ENCODE data around the gene IGF2BP1. TPM values are rescaled to one million over a fixed set of nuclear protein-coding genes. Genes with fewer than 3 reads are reported as not detected.

IGF2BP1 gene
- total and polyA plus RNA-seq, 3 donors from 2014 or later, result 10.4 to 19.9 (median 19.3) TPM

DNA sequence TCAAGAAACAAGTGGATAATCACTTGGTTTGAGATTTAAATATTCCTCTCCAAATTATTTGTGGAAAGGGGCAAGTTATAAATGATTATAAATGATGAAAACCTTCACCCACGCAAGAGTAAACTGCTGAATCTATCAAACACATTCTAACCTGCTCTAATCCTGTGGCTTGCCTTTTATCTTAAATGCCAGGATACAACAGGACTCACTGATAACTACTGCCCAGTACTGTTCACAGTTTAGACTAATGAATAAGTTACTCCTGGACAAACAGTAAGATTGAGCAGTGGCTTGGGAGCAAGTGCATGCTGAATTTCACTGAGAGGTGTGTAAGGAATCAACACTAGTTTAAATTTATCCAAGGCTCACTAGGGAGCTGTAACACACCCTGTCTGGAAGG lies 31.1 kb downstream of the IGF2BP1 start:
- Histone ChIP-seq H3K27ac (no peak overlapping the region), H3K4me1 (no peaks in the 10 kb centered on the region), H3K36me3 (ENCODE audit: low read depth, missing control alignments) (no peaks in the 10 kb centered on the region), H3K4me3 (no peak overlapping the region), H3K27me3 (no peaks in the 10 kb centered on the region), H3K9me3 (no peaks in the 10 kb centered on the region)
- TF ChIP-seq POLR2A (IDR thresholded peaks at IDR 0.05) (no peak), CTCF (IDR thresholded peaks at IDR 0.05) (no peak)
- intact Hi-C loops (cut with DNase I; ENCODE audit: low total_unique reads), result no loop called here
- WGBS, 2 donors, result 86 to 89% methylated on average over 1 of the region's 1 CpG
- DNase-seq, result no peak

GRCh38 chr17:49029801-49030200 lies 32.6 kb downstream of the IGF2BP1 start:
- DNase-seq, result no peak
- 79 to 82% methylated on average over 3 of the region's 3 CpGs for WGBS, 2 donors
- no peaks in the 10 kb centered on the region for H3K36me3 ChIP-seq (ENCODE audit: low read depth, missing control alignments)
- no peaks in the 10 kb centered on the region for H3K4me1 ChIP-seq
- no peaks in the 10 kb centered on the region for H3K9me3 ChIP-seq
- intact Hi-C loops (cut with DNase I; ENCODE audit: low total_unique reads), result no loop called here
- H3K4me3 ChIP-seq, result no peak overlapping the region
- H3K27ac ChIP-seq, result no peak overlapping the region
- TF ChIP-seq POLR2A (IDR thresholded peaks at IDR 0.05) (no peak), CTCF (IDR thresholded peaks at IDR 0.05) (no peak)
- H3K27me3 ChIP-seq, result no peaks in the 10 kb centered on the region

DNA sequence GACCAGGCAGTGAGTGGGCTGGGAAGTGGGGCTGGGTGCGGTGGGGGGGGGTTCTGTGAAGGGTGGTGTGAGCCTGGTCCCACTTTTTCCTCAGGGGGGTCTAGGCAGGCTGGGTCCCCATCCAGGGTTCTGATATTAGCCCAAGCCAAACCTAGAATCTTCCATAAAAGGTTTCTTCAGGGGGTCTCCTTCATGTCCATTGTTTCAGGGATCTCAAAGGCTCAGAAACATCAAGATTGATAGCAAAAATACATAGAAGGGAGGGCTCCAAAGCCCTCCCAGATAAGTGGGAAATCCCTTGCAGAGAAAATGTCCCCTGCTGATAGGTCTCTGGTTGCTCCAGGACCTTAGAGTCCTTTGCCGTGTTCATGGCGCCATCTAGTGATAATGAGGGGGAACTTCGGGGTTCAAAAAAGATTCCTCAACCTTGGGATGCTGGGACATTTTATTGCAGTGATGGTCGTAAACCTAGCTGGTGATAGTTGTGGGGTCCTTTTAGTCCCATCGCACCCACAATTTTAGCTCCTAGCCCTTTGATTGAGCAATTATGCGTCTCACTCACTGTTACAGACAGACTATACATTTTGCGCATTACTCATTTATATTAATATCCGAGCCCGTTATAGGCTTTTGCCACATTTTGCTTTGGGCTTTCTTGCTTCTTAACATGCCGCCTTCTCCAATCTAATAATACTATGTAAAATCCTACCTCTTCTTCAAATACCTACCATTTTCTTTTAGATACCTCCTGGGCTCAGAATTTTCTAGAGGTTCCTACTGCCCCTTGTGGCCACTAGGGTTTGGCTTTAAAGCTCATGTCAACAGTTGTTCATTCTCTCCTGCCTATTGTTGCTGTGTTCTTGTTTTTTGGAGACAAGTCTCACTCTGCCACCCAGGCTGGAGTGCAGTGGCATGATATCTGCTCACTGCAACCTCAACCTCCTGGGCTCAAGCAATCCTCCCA lies 35.1 kb downstream of the IGF2BP1 start:
- intact Hi-C loops (cut with DNase I; ENCODE audit: low total_unique reads), result no loop called here
- peak; percentile 53 for DNase-seq

DNA sequence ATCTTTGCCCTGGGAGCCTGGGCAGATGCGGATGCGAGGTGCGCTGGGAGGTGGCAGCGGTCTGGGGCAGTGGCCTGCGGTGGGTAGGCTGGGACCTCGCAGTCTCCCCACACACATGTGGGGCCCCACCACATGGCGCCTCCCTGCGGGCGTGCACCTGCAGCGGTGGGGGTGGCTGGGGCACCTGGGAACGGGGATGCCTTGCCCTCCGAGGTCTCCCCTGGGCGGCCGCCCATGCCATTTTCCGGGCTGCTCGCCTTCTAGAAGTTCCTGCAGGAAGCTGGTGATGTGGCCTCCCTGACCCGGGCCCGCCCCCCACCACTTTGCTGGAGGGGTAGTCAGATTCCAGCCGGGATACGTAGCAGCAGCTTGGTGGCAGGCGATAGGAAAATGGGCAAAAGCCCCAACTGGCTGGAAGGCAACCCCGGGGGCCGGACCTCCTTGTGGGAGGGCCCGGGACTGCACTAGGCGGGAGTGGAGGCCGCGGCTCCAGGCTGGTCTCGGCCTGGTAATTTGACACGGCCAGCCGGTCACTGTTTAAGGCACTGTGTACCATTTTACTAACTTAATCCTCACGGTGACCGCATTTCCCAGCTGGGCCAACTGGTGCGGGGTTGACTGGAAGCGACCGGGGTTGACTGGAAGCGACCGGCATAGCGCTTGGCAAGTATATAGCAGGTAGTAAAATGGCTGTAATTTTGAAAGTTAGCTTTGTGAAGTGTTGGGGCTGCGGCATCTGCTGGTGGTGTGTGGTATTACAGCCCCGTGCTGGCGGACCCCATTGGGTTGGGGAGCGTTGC lies 38.5 kb downstream of the IGF2BP1 start:
- H3K4me3 ChIP-seq, result peak overlapping the region; percentile 32 to 46
- peak overlapping the region; percentile 63 to 72 for H3K27ac ChIP-seq
- no peaks in the 10 kb centered on the region for H3K27me3 ChIP-seq
- peak; percentile 72 to 86 (median 84) for TF ChIP-seq CTCF (IDR thresholded peaks at IDR 0.05)
- no peak for TF ChIP-seq POLR2A (IDR thresholded peaks at IDR 0.05)
- no peaks in the 10 kb centered on the region for H3K4me1 ChIP-seq
- H3K9me3 ChIP-seq, result no peaks in the 10 kb centered on the region
- H3K36me3 ChIP-seq (ENCODE audit: low read depth, missing control alignments), result no peaks in the 10 kb centered on the region
- 23 to 44% methylated on average over 26 to 42 of the region's 42 CpGs for WGBS, 2 donors
- intact Hi-C loops (cut with DNase I; ENCODE audit: low total_unique reads), result no loop called here
- DNase-seq, result peak; percentile 83

More for the DNA sequence above, 35.1 kb downstream of the IGF2BP1 start:
- no peaks in the 10 kb centered on the region for H3K27me3 ChIP-seq
- H3K27ac ChIP-seq, result no peak overlapping the region
- H3K4me1 ChIP-seq, result no peaks in the 10 kb centered on the region
- H3K9me3 ChIP-seq, result no peaks in the 10 kb centered on the region
- H3K36me3 ChIP-seq (ENCODE audit: low read depth, missing control alignments), result no peaks in the 10 kb centered on the region
- H3K4me3 ChIP-seq, result no peak overlapping the region
- TF ChIP-seq POLR2A (IDR thresholded peaks at IDR 0.05) (no peak), CTCF (IDR thresholded peaks at IDR 0.05) (peak; percentile 14 to 53 (median 42))
- 50 to 54% methylated on average over 11 of the region's 11 CpGs for WGBS, 2 donors

Data from testis (tissue), 3 donors.